Measurements from ENCODE around the gene AGAP2. TPM values are rescaled to one million over a fixed set of nuclear protein-coding genes. Genes with fewer than 3 reads are reported as not detected.

The AGAP2 gene
- total and polyA plus RNA-seq, 9 of the 15 experiments (the other 6 are each of a cell fraction or from before 2014, with no cell fraction given), result 0.04 to 0.77 (median 0.28) TPM; not detected in 1

GRCh38 chr12:57693659-57694458 is 44.7 kb downstream of the AGAP2 start, which contains the start of gene OS9:
TSS of gene OS9 (plus strand) at chr12:57694132. CDS start at chr12:57694162, 30 bp downstream.
- Histone ChIP-seq H3K27me3 (ENCODE audit: control insufficient read depth in 2 of 2, insufficient read depth in 2 of 2, low read length in 2 of 2) (no peaks in the 10 kb centered on the region), H4K20me1 (replicated peaks; ENCODE audit: control insufficient read depth, insufficient read depth, low read length) (no peaks in the 10 kb centered on the region), H3K9me1 (ENCODE audit: control insufficient read depth, insufficient read depth, low read length) (no peaks in the 10 kb centered on the region), H3K4me3 (peak within 1 kb of the TSS; percentile 82), H3K27ac (ENCODE audit: extremely low read depth, low read depth, low read length) (peak within 1 kb of the TSS; percentile 80), H3K4me2 (ENCODE audit: insufficient read depth, low read length) (peak within 1 kb of the TSS; percentile 95), H3K9ac (ENCODE audit: insufficient read depth in 1 of 2, low read depth in 2 of 2, low read length in 2 of 2) (peak within 1 kb of the TSS; percentile 90 to 95), H3K79me2 (ENCODE audit: control insufficient read depth, insufficient read depth, low read length) (peaks cover 12% of the 10 kb centered on the region), H3K9me3 (replicated peaks; ENCODE audit: control insufficient read depth, insufficient read depth, low read depth, low read length) (no peaks in the 10 kb centered on the region), H3K36me3 (ENCODE audit: control insufficient read depth, insufficient read depth, low read length) (peaks cover 25% of the 10 kb centered on the region), H2AFZ (ENCODE audit: low read depth, low read length) (peak within 1 kb of the TSS; percentile 98), H3K4me1 (replicated peaks in 1 of 2; ENCODE audit: control insufficient read depth in 2 of 2, insufficient read depth in 2 of 2, low read length in 2 of 2) (peaks cover 4 to 10% of the 10 kb centered on the region in 2 experiments; a peak in 3 of 5 replicates)
- under 1% methylated on average over 43 of the region's 45 CpGs for WGBS (ENCODE audit: insufficient coverage, low coverage, missing lambda C conversion rate)
- peak; percentile 100 for FAIRE-seq
- in situ Hi-C loops (cut with MboI), result loop anchor here (5.0 kb wide), 1 partner anchor 67 kb away; no protein-coding TSS in a partner anchor
- peak; percentile 99 for ATAC-seq
- no TSS peak for BruUV-seq (replicated peaks)
- intact Hi-C loops (cut with micrococcal nuclease), result loop anchor here (1.0 to 5.0 kb wide), 4 partner anchors 61 to 237 kb away; partner anchors contain the start of genes B4GALNT1, DDIT3, GLI1 and INHBE
- ChIA-PET CTCF (ENCODE audit: low intra/inter-chr PET ratio) (interaction anchor here (0.9 to 1.0 kb wide), 2 partner anchors 62 to 102 kb away, joined by 3 read pairs; no protein-coding TSS in a partner anchor), POLR2A (interaction anchor here (0.6 to 1.7 kb wide), 9 partner anchors 11 to 174 kb away, joined by 3 to 8 read pairs (median 3); partner anchors contain the start of gene DDIT3)
- DNase-seq (ENCODE audit: extremely low read depth in 1 of 4, low spot score in 3 of 4), result peak; percentile 99 to 100 (median 99)
- TF ChIP-seq RFX5 (IDR thresholded peaks at IDR 0.05; ENCODE audit: low read depth, low read length) (peak; percentile 52; the same call in 1 of the 2 replicates), POLR2AphosphoS5 (IDR thresholded peaks at IDR 0.05; ENCODE audit: control insufficient read depth, insufficient read depth, low read depth, low read length) (peak; percentile 88), RCOR1 (IDR thresholded peaks at IDR 0.05; ENCODE audit: borderline replicate concordance in 1 of 2, low read depth in 2 of 2, low read length in 2 of 2) (peak in 1 of 2 experiments; percentile 22; a peak in 2 of 4 replicates), POLR2H (tag; IDR thresholded peaks at IDR 0.05; ENCODE audit: low read depth) (peak; percentile 87), ZMIZ1 (IDR thresholded peaks at IDR 0.05; ENCODE audit: low read depth in 2 of 2, low read length in 2 of 2) (0 out of 4 replicates have a peak, but pooled peaks of 1 of the 2 experiments have one; percentile 8), FOXA1 (IDR thresholded peaks at IDR 0.05; ENCODE audit: borderline replicate concordance) (no peak), VEZF1 (CRISPR knock-in tag; IDR thresholded peaks at IDR 0.05) (peak; percentile 79), RBBP5 (IDR thresholded peaks at IDR 0.05; ENCODE audit: borderline replicate concordance, insufficient read depth, low read length, poor library complexity, severe bottlenecking) (peak; percentile 68), NFRKB (IDR thresholded peaks at IDR 0.05; ENCODE audit: low read depth) (peak; percentile 90), SMARCA5 (IDR thresholded peaks at IDR 0.05) (no peak), TBP (optimal IDR thresholded peaks at IDR 0.05; ENCODE audit: low read depth, low read length) (peak; percentile 88), NFIC (IDR thresholded peaks at IDR 0.05) (peak; percentile 18; the same call in 1 of the 2 replicates), KDM2B (CRISPR knock-in tag; IDR thresholded peaks at IDR 0.05) (no peak)
- TF ChIP-seq, protein P1, sequence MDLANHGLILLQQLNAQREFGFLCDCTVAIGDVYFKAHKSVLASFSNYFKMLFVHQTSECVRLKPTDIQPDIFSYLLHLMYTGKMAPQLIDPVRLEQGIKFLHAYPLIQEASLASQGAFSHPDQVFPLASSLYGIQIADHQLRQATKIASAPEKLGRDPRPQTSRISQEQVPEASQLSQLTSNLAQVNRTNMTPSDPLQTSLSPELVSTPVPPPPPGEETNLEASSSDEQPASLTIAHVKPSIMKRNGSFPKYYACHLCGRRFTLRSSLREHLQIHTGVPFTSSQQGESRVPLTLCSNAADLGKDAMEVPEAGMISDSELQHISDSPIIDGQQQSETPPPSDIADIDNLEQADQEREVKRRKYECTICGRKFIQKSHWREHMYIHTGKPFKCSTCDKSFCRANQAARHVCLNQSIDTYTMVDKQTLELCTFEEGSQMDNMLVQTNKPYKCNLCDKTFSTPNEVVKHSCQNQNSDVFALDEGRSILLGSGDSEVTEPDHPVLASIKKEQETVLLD (IDR thresholded peaks at IDR 0.05), result 0 out of 2 replicates have a peak, but pooled peaks have one; percentile 37
